Spleen (tissue), 11 donors: ENCODE measurements around the gene MYOF. TPM values are rescaled to one million over a fixed set of nuclear protein-coding genes. Genes with fewer than 3 reads are reported as not detected.

Experiments
- DNase-seq: peaks from one replicate; pipeline ENCODE4 v3.0.0-alpha.2; 2020
- H3K27ac ChIP-seq, 8 donors: fragments of 200-600 bp; sonication (generic) in 7 of 8; 1 replicate in 4 of 8; 2 replicates in 4 of 8; pipeline versions ENCODE4 v1.5.0 to v1.8.0; 2016 to 2021; ENCODE audit warnings: inconsistent platforms in 4 of 8, mild to moderate bottlenecking in 4 of 8, moderate library complexity in 1 of 8
- H3K27me3 ChIP-seq, 7 donors: fragments of 200-600 bp; sonication (generic) in 6 of 7; replicated peaks in 1 of 7; 1 replicate in 4 of 7; 2 replicates in 3 of 7; pipeline versions ENCODE4 v1.5.0 to v1.8.0; 2016 to 2021; ENCODE audit warnings: inconsistent platforms in 3 of 7, mild to moderate bottlenecking in 1 of 7
- H3K36me3 ChIP-seq, 6 donors: fragments of 200-600 bp; sonication (generic) in 5 of 6; 1 replicate in 4 of 6; 2 replicates in 2 of 6; pipeline versions ENCODE4 v1.5.0 to v1.8.0; 2016 to 2021; ENCODE audit warnings: inconsistent platforms in 2 of 6
- H3K4me1 ChIP-seq, 6 donors: fragments of 200-600 bp; sonication (generic) in 5 of 6; 1 replicate in 3 of 6; 2 replicates in 3 of 6; pipeline versions ENCODE4 v1.5.0 to v1.8.0; 2016 to 2021; ENCODE audit warnings: inconsistent platforms in 3 of 6
- H3K4me3 ChIP-seq, 8 donors: fragments of 200-600 bp; sonication (generic) in 7 of 8; 1 replicate in 4 of 8; 2 replicates in 4 of 8; pipeline versions ENCODE4 v1.5.0 to v1.8.0; 2016 to 2021; ENCODE audit warnings: inconsistent platforms in 4 of 8, mild to moderate bottlenecking in 4 of 8, moderate library complexity in 2 of 8
- H3K9me3 ChIP-seq, 8 donors: fragments of 200-600 bp; sonication (generic) in 7 of 8; 1 replicate in 4 of 8; 2 replicates in 4 of 8; pipeline versions ENCODE4 v1.5.0 to v1.8.0; 2016 to 2021; ENCODE audit warnings: inconsistent platforms in 4 of 8
- POLR2A ChIP-seq, 3 donors: fragments of 450-650 bp; IDR thresholded peaks; one replicate each; pipeline ENCODE4 v1.5.1; 2017; ENCODE audit warnings: antibody characterized with exemption in 3 of 3, mild to moderate bottlenecking in 1 of 3
- POLR2AphosphoS5 ChIP-seq, 3 donors: sonication (generic); formaldehyde crosslinking; IDR thresholded peaks; one replicate each; pipeline ENCODE4 v1.5.1; 2017; ENCODE audit warnings: antibody characterized with exemption in 3 of 3
- WGBS, 5 donors: extraction: QIAGEN DNeasy Blood & Tissue Kit in 3 of 5; methylation state at CpG; one replicate each; pipeline versions ENCODE4 v1.1.5 to v1.1.7; 2013 to 2018; 5-methylcytosine and 5-hydroxymethylcytosine counted together
- intact Hi-C: fragments of 100-400 bp; cut with DNase I; formaldehyde crosslinking; loops from one replicate; pipeline ENCODE4 v1.15.0; 2023; ENCODE audit warnings: low total_unique reads
- polyA plus RNA-seq, 3 donors: library from polyadenylated mRNA; stranded (reverse); fragments of 200-250 nt; gene quantifications; one replicate each; pipeline ENCODE4 v1.2.1, GENCODE V29; 2013
- total RNA-seq, 7 donors: library from RNA; depleted of rRNA in 3 of 7; stranded (reverse); fragments of >200 nt in 3 of 7; fragmentation: NEBNext Ultra II Directional in 4 of 7; extraction: Animal tissue kit (Norgen Biotek cat#: 25700) in 4 of 7; gene quantifications; one replicate each; pipeline versions ENCODE4 v1.1.0 to v1.2.1, GENCODE V29; 2016 to 2021
- TF ChIP-seq, protein P1 (sequence below), 11 experiments: fragments of 200-600 bp in 7 of 11; fragments of 450-650 bp in 4 of 11; sonication (generic) in 4 of 11; IDR thresholded peaks in 8 of 11; conservative IDR thresholded peaks in 3 of 11; 1 replicate in 7 of 11; 2 replicates in 4 of 11; pipeline versions ENCODE4 v1.4.0 to v1.8.0; 2016 to 2021; ENCODE audit warnings: antibody characterized with exemption in 11 of 11, inconsistent platforms in 4 of 11, mild to moderate bottlenecking in 1 of 11
- donor health status: healthy with polysubstance abuse.
- donor health status: DM: no; HTN: no; CAD: no; lungs with moderate emphysema.
- donor health status: DM: no; HTN: no; CAD: no.
- donor health status: Bipolar disorder and iron deficiency.
- donor health status: healthy.
- donor health status: DM: no; HTN: no; CAD: no.
- donor health status: DM: yes; HTN: yes; CAD: no.

MYOF gene
- total and polyA plus RNA-seq, 10 donors = 1.5 to 50.8 (median 20.9) TPM

DNA sequence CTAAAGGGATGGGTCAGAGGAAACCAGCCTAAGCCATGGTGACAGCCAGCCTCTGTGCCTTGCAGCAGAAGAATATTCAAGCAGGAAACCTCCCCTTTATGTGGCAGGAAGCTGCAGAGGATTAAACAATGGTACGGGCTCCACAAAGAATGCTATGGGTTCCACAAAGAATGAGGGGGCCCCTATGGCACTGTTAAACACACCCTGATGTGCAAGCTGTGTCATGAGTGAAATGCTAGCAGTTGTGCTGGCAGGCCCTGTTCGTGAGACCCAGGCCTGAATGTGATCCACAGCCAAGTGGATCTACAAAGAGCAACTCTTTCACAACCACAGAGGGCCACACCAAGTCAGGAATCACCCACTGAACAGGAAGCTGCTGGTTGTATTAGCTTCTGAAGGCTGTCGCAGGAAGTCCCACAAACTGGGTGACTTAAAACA lies 68.9 kb downstream of the MYOF start:
- H3K9me3 ChIP-seq = no peaks in the 10 kb centered on the region
- peaks cover 15 to 27% (median 21%) of the 10 kb centered on the region in 6 donors for H3K4me1 ChIP-seq
- WGBS, 5 donors = 11 to 16% (median 16%) methylated on average over 2 to 3 of the region's 3 CpGs
- H3K4me3 ChIP-seq = peak overlapping the region in 1 of 8 donors; percentile 17
- peak overlapping the region in 7 of 8 donors; percentile 32 to 76 (median 68) for H3K27ac ChIP-seq
- H3K27me3 ChIP-seq = no peaks in the 10 kb centered on the region
- intact Hi-C loops = no loop called here
- TF ChIP-seq POLR2A (IDR thresholded peaks at IDR 0.05) = no peak
- no peak for DNase-seq
- peaks cover 0 to 6% (median 0%) of the 10 kb centered on the region in 6 donors for H3K36me3 ChIP-seq

DNA sequence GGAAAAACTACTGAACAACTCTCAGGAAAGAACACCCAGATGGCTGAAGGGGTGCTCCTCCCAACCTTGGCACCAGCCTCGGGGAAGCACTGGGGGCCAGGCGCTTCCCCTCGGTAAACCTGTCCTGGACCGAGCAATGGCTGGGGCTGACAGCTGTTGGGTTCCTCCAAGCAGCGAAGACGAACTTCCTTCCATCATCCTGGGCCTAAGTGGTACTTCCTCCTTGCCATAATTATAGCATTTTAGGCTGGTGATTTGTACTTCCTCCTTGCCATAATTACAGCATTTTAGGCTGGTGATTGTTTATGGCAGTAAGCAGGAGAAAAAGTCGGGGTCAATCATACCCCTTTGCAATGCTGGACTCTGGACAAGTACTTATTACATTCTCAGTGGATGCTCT lies 69.3 kb downstream of the MYOF start:
- peaks cover 0 to 6% (median 0%) of the 10 kb centered on the region in 6 donors for H3K36me3 ChIP-seq
- 7 to 45% (median 12%) methylated on average over 7 of the region's 7 CpGs for WGBS, 5 donors
- no peak overlapping the region for H3K4me3 ChIP-seq
- peak overlapping the region in 7 of 8 donors; percentile 32 to 76 (median 68) for H3K27ac ChIP-seq
- H3K4me1 ChIP-seq = peaks cover 15 to 27% (median 19%) of the 10 kb centered on the region in 6 donors
- H3K27me3 ChIP-seq = no peaks in the 10 kb centered on the region
- intact Hi-C loops = no loop called here
- no peak for DNase-seq
- TF ChIP-seq POLR2A (IDR thresholded peaks at IDR 0.05) (no peak), POLR2AphosphoS5 (IDR thresholded peaks at IDR 0.05) (no peak)
- TF ChIP-seq, protein P1, sequence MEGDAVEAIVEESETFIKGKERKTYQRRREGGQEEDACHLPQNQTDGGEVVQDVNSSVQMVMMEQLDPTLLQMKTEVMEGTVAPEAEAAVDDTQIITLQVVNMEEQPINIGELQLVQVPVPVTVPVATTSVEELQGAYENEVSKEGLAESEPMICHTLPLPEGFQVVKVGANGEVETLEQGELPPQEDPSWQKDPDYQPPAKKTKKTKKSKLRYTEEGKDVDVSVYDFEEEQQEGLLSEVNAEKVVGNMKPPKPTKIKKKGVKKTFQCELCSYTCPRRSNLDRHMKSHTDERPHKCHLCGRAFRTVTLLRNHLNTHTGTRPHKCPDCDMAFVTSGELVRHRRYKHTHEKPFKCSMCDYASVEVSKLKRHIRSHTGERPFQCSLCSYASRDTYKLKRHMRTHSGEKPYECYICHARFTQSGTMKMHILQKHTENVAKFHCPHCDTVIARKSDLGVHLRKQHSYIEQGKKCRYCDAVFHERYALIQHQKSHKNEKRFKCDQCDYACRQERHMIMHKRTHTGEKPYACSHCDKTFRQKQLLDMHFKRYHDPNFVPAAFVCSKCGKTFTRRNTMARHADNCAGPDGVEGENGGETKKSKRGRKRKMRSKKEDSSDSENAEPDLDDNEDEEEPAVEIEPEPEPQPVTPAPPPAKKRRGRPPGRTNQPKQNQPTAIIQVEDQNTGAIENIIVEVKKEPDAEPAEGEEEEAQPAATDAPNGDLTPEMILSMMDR (IDR thresholded peaks at IDR 0.05 in 8 of 11, conservative IDR thresholded peaks at IDR 0.05 in 3 of 11) = no peak
- no peaks in the 10 kb centered on the region for H3K9me3 ChIP-seq

DNA sequence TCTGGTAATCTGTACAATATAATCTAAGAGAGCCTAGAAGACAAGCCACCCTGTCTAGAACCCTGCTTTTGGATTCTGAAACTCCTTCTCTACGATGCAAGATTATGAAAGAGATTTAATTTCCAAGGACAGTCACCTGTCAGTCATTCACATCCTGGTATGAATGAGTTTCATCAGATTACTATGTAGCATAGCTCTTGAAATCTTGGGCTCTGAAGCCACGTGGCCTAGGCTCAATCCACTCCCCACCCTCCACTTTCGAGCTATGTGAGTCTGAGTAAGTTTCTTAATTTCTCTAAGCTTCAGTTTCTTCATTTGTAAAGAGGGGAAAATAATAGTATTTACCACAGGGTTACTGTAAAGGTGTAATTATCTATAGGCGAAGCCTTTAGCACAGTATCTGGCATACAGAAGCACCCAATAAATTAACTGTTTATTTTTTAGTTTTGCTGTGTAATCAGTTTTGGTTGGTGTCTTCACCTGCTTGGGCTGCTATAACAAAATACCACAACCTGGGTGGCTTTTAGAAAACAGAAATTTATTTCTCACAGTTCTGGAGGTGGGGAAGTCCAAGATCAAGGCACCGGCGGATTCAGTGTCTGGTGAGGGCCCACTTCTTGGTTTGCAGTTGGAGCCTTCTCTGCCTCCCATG lies 71.3 kb downstream of the MYOF start:
- 70 to 93% (median 83%) methylated on average over 6 of the region's 6 CpGs for WGBS, 5 donors
- Histone ChIP-seq H3K4me3 (no peak overlapping the region), H3K27ac (no peak overlapping the region), H3K27me3 (no peaks in the 10 kb centered on the region), H3K36me3 (peaks cover 0 to 7% (median 0%) of the 10 kb centered on the region in 6 donors), H3K9me3 (no peaks in the 10 kb centered on the region), H3K4me1 (peaks cover 15 to 27% (median 19%) of the 10 kb centered on the region in 6 donors)
- no peak for DNase-seq
- no peak for TF ChIP-seq POLR2AphosphoS5 (IDR thresholded peaks at IDR 0.05)
- TF ChIP-seq POLR2A (IDR thresholded peaks at IDR 0.05) = no peak
- TF ChIP-seq, protein P1 (IDR thresholded peaks at IDR 0.05 in 8 of 11, conservative IDR thresholded peaks at IDR 0.05 in 3 of 11) = no peak
- intact Hi-C loops = no loop called here

DNA sequence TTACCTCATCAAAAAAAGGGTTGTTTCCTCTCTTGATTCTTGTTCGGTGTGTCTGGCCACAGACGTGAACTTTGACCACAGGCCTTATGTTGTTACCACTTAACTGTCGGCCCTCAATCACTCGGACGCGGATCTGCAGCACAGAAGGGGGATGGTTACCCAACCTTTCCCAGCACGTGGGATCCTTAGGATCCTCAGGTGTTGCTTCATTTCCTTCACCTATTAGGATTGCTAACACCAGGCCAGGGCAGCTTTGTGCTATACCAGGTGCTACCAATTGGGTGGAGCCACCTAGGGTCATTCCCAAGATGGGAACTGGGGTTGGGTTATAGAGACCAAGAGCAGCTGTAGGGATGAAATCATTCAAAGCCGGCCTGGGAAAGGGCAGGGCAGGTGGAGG lies 73.4 kb downstream of the MYOF start:
- TF ChIP-seq, protein P1 (IDR thresholded peaks at IDR 0.05 in 8 of 11, conservative IDR thresholded peaks at IDR 0.05 in 3 of 11) = no peak
- TF ChIP-seq POLR2A (IDR thresholded peaks at IDR 0.05) = no peak
- TF ChIP-seq POLR2AphosphoS5 (IDR thresholded peaks at IDR 0.05) = no peak
- intact Hi-C loops = no loop called here
- Histone ChIP-seq H3K27ac (no peak overlapping the region), H3K9me3 (no peaks in the 10 kb centered on the region), H3K4me1 (peaks cover 15 to 19% (median 17%) of the 10 kb centered on the region in 6 donors), H3K36me3 (peaks cover 0 to 9% (median 0%) of the 10 kb centered on the region in 6 donors), H3K27me3 (no peaks in the 10 kb centered on the region), H3K4me3 (no peak overlapping the region)
- 68 to 85% (median 78%) methylated on average over 6 to 8 of the region's 8 CpGs for WGBS, 5 donors
- no peak for DNase-seq
